IPS-18c (cell line): ENCODE data around the gene TF.

Source experiments
- H3K4me3 ChIP-seq: 2 replicates; pipeline ENCODE4 v1.7.0; 2013; ENCODE audit warnings: low read depth, mild to moderate bottlenecking, low read length, moderate library complexity; ENCODE audit not compliant: insufficient read depth
- H3K9me3 ChIP-seq: one replicate; pipeline ENCODE4 v1.6.1; 2013; ENCODE audit warnings: mild to moderate bottlenecking, low read length, moderate library complexity; ENCODE audit not compliant: control insufficient read depth, insufficient read depth

The TF gene

DNA sequence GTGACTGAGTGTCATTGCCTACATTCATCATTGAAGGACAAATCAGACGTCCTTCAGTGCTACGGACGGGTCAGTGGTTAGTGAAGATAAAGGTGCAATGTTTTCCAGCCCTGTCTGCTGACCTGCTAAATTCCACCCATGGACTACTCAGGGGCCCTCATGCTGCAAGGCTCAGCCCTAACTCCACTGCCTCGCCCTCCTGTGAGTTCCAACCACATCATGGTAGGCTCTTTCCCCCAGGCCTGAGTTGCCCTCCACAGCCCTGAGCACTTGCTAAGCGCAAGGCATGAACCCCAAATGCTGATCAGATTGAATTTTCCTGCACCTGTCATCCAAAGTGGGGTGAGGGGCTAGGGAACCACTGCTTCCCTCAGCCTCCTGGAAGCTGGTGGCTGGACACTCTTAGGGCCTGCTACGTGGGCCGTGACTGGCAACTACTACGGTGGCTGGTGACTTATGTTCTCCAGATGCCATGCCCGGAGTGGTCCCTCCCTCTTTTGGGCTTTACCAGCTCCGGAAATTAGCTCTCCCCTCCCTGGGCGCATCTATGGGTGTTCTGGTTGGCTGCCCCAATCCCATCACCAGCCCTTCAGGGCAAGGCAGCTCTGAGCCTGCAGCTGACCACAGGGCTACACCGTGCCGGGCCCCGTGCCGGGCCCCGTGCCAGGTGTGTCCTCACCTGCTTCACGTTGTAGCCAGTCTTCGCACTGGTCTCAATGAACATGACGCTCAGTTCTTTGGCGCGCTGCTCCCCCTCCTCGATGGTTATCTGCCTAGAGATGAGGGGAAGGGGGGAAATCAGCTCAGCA, 91.5 kb downstream of the TF start:
- no peaks in the 10 kb centered on the region for H3K9me3 ChIP-seq
- H3K4me3 ChIP-seq = no peak overlapping the region

DNA sequence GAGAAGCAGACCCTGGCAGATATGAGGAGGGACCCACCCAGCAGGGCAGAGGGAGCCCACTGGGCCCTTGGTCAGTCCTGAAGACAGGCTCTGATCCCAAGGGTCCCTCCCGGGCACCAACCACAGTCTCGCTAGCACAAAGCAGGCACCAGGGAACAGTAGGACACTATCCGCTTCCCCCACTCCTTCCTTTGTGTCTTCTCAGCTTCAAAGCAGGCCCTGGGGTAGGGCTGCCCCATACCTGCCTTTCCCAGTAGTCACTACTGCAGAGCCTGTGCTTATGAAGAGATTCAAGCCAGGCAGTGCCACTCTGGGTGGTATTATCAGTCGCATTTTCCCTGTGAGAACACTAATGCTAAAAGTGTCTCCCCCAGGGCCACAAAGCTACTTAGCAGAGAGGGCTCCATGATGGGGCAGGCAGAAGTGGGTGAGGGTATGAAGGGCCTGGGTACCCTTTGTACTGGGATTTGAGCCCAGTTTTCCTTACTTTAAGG, 92.2 kb downstream of the TF start:
- Histone ChIP-seq H3K4me3 (no peak overlapping the region), H3K9me3 (no peaks in the 10 kb centered on the region)

DNA sequence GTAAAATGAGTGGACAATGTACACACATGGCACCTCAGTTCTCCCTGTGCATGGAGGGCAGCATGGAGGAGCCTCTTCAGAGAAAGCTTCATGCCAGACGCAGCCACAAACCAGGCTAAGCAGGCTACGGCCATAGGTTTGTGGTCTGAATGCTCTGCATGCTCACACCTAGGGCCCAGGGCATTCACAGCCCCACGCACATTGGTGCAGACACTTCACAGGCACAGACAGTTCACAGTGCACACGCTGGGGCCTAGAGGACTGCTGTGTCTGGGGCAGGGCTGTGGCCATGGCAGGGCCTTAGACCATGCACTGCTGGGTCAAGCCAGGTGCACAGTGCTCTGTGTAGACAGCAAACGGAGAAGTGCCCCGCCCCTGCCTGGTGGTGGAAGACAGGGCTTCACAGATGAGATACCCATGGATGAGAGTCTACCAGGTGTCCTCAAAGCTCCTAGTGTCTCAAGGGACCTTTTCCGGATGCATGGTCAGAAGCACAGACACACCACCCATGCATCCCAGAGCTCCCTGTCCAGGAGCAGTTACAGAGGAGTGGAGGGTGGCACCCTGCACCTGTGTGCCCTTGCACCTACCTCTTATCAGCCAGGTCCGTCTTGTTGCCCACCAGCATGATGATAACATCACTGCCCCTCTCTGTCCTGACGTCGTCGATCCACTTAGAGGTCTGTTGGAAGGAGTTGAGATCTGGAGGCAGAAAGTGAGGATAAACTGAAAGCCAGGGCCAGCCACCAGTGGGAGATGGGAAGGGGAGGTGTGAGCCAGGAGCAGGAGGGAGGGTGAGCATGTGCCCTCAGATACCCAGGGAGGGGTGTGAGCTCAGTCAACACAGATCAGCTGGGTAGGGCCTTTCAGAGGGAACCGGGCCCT, 93.0 kb downstream of the TF start:
- no peaks in the 10 kb centered on the region for H3K9me3 ChIP-seq

DNA sequence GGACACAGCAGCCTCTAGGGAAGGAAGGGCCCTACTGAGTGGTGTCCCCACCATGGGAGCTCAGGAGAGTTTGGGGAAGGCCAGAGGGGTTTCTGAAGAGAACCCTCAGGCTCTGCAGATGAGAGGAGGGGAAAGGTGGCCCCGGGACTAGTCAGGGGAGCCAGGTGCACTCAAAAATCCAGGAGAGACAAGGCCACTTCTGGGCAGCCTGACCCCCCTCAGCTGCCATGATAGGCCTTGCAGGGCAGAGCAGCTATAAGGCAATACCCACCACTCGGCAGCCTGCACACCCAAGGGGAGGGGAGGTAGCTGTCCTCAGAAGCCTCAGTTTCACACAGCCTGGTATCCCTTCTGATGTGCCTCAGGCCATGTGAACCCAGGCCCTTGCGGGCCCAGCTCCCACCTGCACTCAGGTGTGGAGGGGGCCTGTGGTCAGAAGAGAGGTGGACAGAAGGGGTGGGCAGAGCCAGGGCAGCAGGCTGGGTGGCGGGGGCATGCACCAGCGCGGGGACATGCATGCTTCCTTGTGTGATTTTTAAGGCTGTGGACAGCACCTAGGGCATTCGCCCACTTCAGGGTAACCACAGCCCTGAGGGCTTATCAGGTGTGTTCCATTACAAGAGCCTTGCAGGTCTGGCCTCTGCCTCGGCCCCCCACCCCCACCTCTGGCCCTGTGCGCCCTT, 94.0 kb downstream of the TF start:
- H3K4me3 ChIP-seq = no peak overlapping the region
- peaks cover 2% of the 10 kb centered on the region for H3K9me3 ChIP-seq

More for the DNA sequence above, 93.0 kb downstream of the TF start:
- no peak overlapping the region for H3K4me3 ChIP-seq

DNA sequence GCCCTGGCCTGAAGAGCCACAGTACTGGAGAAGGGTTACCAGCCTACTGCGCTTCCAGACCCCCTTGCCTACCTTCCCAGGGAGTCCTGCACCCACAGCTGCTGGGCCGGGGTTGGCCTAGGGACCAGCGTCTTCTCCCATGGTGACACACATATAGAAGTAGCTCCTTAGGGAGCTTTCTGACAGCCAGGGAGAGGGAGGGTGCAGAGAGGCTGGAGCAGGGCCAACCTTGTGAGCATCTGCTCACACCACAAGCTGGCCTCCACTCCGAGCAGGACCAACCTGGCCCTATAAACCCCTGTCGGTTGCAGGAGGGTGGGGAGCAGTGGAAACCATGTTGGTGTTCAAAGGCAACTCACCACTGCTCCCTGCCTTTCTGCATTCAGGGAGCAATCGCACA, 94.6 kb downstream of the TF start:
- peaks cover 2% of the 10 kb centered on the region for H3K9me3 ChIP-seq
- no peak overlapping the region for H3K4me3 ChIP-seq

DNA sequence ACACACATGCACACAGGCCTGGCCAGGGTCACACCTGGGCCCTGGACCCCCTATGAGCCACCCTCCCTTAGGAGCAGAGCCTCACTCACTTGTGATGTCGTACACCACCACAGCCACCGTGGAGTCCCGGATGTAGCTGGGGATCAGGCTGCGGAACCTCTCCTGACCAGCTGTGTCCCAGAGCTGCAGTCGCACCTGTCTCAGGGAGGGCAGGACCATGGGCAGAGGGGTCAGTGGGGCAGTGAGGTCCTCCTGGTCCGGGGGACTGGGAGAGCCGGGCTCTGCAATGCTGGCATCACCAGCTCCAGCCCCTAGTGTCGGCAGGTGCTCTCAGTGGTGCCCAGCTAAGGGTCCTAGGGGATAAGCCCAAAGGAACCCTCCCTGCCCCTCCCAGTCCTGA, 95.0 kb downstream of the TF start:
- Histone ChIP-seq H3K9me3 (peaks cover 2% of the 10 kb centered on the region), H3K4me3 (no peak overlapping the region)

DNA sequence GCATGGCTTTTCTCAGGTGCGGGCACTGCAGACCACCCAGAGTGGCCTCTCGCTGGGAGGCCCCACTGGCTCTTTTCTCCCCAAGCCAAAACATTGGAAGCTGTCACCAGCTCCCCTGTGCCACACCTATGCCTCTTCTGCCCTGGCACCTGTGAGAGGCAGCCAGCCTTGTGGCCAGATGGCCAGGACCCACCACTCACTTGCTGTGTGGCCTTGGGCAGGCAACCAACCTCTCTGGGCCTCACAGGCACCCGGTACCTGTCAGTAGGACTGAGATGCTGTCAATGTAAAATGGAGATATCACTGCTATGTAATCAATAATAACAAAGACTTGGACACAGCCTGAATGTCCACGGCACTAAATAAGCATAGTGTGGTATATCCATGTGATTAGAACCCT, 96.0 kb downstream of the TF start:
- no peak overlapping the region for H3K4me3 ChIP-seq
- peaks cover 2% of the 10 kb centered on the region for H3K9me3 ChIP-seq

DNA sequence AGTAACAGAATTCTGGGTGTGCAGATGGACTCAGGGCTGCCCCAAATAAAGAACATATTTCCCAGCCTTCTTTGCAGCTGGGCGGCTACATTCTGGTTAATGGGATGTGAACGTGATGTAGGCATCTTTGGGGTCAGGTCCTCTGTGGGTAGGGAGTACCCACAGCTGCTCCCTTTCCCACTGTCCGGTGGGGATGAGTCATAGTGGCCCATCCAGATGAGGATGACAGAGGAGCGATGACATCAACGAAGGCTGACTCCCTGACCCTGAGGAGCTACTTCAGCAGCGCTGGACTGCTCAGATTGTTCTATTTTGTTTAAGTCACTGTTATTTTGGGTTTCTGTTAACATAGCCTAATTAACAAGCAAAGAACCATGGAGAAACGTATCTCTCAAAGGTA, 97.4 kb downstream of the TF start:
- no peak overlapping the region for H3K4me3 ChIP-seq

DNA sequence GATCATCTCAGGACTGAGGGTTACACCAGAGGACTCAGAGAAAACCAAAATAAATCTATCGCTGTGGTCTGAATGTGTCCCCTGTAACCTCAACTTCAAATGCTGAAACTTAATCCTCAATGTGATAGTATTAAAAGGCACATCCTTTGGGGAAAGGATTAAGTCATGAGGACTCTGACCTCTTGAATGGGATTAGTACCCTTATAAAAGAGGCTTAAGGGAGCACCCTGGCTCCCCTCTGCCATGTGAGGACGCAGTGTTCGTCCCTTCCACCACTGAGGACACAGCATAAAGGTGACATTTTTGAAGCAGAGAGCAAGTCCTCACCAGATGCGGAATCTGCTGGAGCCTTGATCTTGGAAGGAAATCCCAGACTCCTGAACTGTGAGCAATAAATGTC, 98.9 kb downstream of the TF start:
- H3K9me3 ChIP-seq = peaks cover 2% of the 10 kb centered on the region
- H3K4me3 ChIP-seq = no peak overlapping the region

More for the DNA sequence above, 97.4 kb downstream of the TF start:
- H3K9me3 ChIP-seq = peaks cover 2% of the 10 kb centered on the region
